GM23338 (cell line): Measurements from ENCODE around the gene ANTXR1. TPM values are rescaled to one million over a fixed set of nuclear protein-coding genes. Genes with fewer than 3 reads are reported as not detected.

ENCODE experiments used
- ATAC-seq: fragments of 200-7000 bp; cut with Tn5 transposase; 3 replicates; pipeline ENCODE4 v1.9.1; 2020
- DNase-seq: peaks from one replicate; pipeline ENCODE4 v3.0.0-alpha.2; 2015; ENCODE audit warnings: low spot score
- H2AFZ ChIP-seq: fragments of 200-600 bp; sonication (generic); 2 replicates; pipeline ENCODE4 v1.8.0; 2016; ENCODE audit warnings: antibody characterized with exemption, mild to moderate bottlenecking, moderate library complexity
- H3F3A ChIP-seq: fragments of 200-600 bp; sonication (generic); replicated peaks from 2 replicates; pipeline ENCODE4 v1.8.0; 2017; ENCODE audit warnings: antibody characterized with exemption, mixed run types, low read depth
- H3K27ac ChIP-seq: fragments of 200-600 bp; sonication (generic); 2 replicates; pipeline ENCODE4 v1.6.1; 2016; ENCODE audit warnings: low read depth
- H3K27me3 ChIP-seq: fragments of 200-600 bp; sonication (generic); 2 replicates; pipeline ENCODE4 v1.8.0; 2016; ENCODE audit warnings: mild to moderate bottlenecking, mixed run types, moderate library complexity; ENCODE audit not compliant: insufficient read depth
- H3K36me3 ChIP-seq: fragments of 200-600 bp; sonication (generic); 2 replicates; pipeline ENCODE4 v1.8.0; 2016; ENCODE audit warnings: mild to moderate bottlenecking; ENCODE audit not compliant: insufficient read depth
- H3K4me1 ChIP-seq: fragments of 200-600 bp; sonication (generic); 2 replicates; pipeline ENCODE4 v1.8.0; 2016; ENCODE audit warnings: mild to moderate bottlenecking, moderate library complexity; ENCODE audit not compliant: insufficient read depth
- H3K4me2 ChIP-seq: fragments of 200-600 bp; sonication (generic); 2 replicates; pipeline ENCODE4 v1.7.1; 2017; ENCODE audit warnings: mixed run types
- H3K4me3 ChIP-seq: fragments of 200-600 bp; sonication (generic); 2 replicates; pipeline ENCODE4 v1.6.1; 2016; ENCODE audit warnings: mixed run types
- H3K79me2 ChIP-seq: fragments of 200-600 bp; sonication (generic); replicated peaks from 2 replicates; pipeline ENCODE4 v1.8.0; 2017; ENCODE audit warnings: mild to moderate bottlenecking; ENCODE audit not compliant: insufficient read depth
- H3K9me2 ChIP-seq: fragments of 200-600 bp; sonication (generic); 2 replicates; pipeline ENCODE4 v1.8.0; 2017; ENCODE audit not compliant: insufficient read depth
- H4K20me1 ChIP-seq: fragments of 200-600 bp; sonication (generic); replicated peaks from 2 replicates; pipeline ENCODE4 v1.8.0; 2017; ENCODE audit warnings: mild to moderate bottlenecking; ENCODE audit not compliant: insufficient read depth
- H3K27ac Mint-ChIP-seq: 2 replicates; pipeline ENCODE4 v1.8.0; 2020; ENCODE audit warnings: inconsistent platforms, mild to moderate bottlenecking, moderate library complexity, mixed read lengths
- H3K27me3 Mint-ChIP-seq: 3 replicates; pipeline ENCODE4 v1.8.0; 2022; ENCODE audit warnings: low read depth, mild to moderate bottlenecking, moderate library complexity, mixed read lengths, inconsistent platforms; ENCODE audit not compliant: insufficient read depth, poor library complexity
- H3K36me3 Mint-ChIP-seq: 3 replicates; pipeline ENCODE4 v1.8.0; 2021; ENCODE audit warnings: low read depth, mild to moderate bottlenecking, inconsistent platforms, moderate library complexity, mixed read lengths
- H3K4me1 Mint-ChIP-seq: 3 replicates; pipeline ENCODE4 v1.8.0; 2020; ENCODE audit warnings: mild to moderate bottlenecking, inconsistent platforms, mixed read lengths
- H3K4me3 Mint-ChIP-seq: 3 replicates; pipeline ENCODE4 v1.8.0; 2021; ENCODE audit warnings: moderate library complexity, mild to moderate bottlenecking, inconsistent platforms, mixed read lengths
- H3K9me3 Mint-ChIP-seq: 3 replicates; pipeline ENCODE4 v1.8.0; 2020; ENCODE audit warnings: moderate library complexity, mild to moderate bottlenecking, inconsistent platforms, mixed read lengths
- CREB1 ChIP-seq: fragments of 250-450 bp; sonication (Bioruptor Pico); IDR thresholded peaks from 2 replicates; pipeline ENCODE4 v1.5.0; 2020; ENCODE audit warnings: low read depth, mild to moderate bottlenecking, moderate library complexity
- CTCF ChIP-seq, 2 experiments: fragments of 200-600 bp in 1 of 2; sonication (generic) in 1 of 2; conservative IDR thresholded peaks; 2 replicates each; pipeline versions ENCODE4 v1.5.1 to v1.6.1; 2016 to 2017; ENCODE audit warnings: antibody characterized with exemption in 2 of 2, low read depth in 2 of 2, mild to moderate bottlenecking in 2 of 2, moderate library complexity in 1 of 2
- EZH2 ChIP-seq: fragments of 200-600 bp; sonication (generic); IDR thresholded peaks from one replicate; pipeline ENCODE4 v1.8.0; 2017; ENCODE audit warnings: antibody characterized with exemption, mild to moderate bottlenecking, low read depth; ENCODE audit not compliant: unreplicated experiment
- JUNB ChIP-seq: IDR thresholded peaks from one replicate; pipeline ENCODE4 v1.6.1; 2016; ENCODE audit warnings: antibody characterized with exemption; ENCODE audit not compliant: unreplicated experiment
- NANOG ChIP-seq: IDR thresholded peaks from 2 replicates; pipeline ENCODE4 v1.6.1; 2016; ENCODE audit warnings: antibody characterized with exemption, borderline replicate concordance
- POLR2AphosphoS5 ChIP-seq: IDR thresholded peaks from 2 replicates; pipeline ENCODE4 v1.6.1; 2016; ENCODE audit warnings: antibody characterized with exemption, low read depth
- REST ChIP-seq: IDR thresholded peaks from one replicate; pipeline ENCODE4 v1.6.1; 2018; ENCODE audit warnings: antibody characterized with exemption; ENCODE audit not compliant: unreplicated experiment
- STAT1 ChIP-seq: IDR thresholded peaks from one replicate; pipeline ENCODE4 v1.6.1; 2016; ENCODE audit warnings: antibody characterized with exemption; ENCODE audit not compliant: unreplicated experiment
- ZNF331 ChIP-seq: fragments of 250-450 bp; sonication (Bioruptor Pico); IDR thresholded peaks from 2 replicates; pipeline ENCODE4 v1.5.0; 2020; ENCODE audit warnings: low read depth, mild to moderate bottlenecking, moderate library complexity
- polyA plus RNA-seq: library from polyadenylated mRNA; unstranded; fragments of >200 nt; fragmentation: Nextera tagmentation; extraction: Ambion mirVana; gene quantifications from 2 replicates; pipeline ENCODE4 v1.2.1, GENCODE V29; 2016
- total RNA-seq: library from RNA; depleted of rRNA; stranded (reverse); fragments of >200 nt; shearing (Covaris generic); gene quantifications from 2 replicates; pipeline ENCODE4 v1.2.3, GENCODE V29; 2014
- TF ChIP-seq, protein P1 (sequence below): IDR thresholded peaks from 2 replicates; pipeline ENCODE4 v1.6.1; 2016; ENCODE audit warnings: antibody characterized with exemption

The ANTXR1 gene
- total and polyA plus RNA-seq, 2 experiments from 2014 or later, result 16.1 to 23.1 TPM

DNA sequence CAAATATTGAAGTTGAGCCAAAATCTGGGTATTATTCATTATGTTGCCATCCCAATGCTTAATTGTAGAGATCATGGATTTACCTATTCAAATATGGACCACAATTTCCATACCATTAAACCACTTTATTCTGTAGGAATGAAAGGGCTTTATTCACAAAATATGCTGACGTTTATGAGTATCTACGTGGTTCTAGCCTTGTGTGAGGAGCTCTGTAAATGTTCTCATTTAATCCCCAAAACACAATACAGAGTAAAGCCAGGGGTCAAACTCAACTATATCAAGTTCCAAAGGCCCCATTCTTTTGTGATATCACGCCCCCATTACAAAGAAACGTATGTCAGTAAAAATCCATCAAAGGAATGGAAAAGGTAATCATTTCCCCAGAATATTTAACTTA is 61.9 kb downstream of the ANTXR1 start (continued):
- no peak for TF ChIP-seq CTCF (conservative IDR thresholded peaks at IDR 0.05; ENCODE audit: low read depth in 2 of 2)
- TF ChIP-seq, protein P1, sequence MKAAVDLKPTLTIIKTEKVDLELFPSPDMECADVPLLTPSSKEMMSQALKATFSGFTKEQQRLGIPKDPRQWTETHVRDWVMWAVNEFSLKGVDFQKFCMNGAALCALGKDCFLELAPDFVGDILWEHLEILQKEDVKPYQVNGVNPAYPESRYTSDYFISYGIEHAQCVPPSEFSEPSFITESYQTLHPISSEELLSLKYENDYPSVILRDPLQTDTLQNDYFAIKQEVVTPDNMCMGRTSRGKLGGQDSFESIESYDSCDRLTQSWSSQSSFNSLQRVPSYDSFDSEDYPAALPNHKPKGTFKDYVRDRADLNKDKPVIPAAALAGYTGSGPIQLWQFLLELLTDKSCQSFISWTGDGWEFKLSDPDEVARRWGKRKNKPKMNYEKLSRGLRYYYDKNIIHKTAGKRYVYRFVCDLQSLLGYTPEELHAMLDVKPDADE, result no peak
- TF ChIP-seq STAT1, result no peak
- no peak for TF ChIP-seq EZH2
- TF ChIP-seq ZNF331 (CRISPR knock-in tag), result no peak

DNA sequence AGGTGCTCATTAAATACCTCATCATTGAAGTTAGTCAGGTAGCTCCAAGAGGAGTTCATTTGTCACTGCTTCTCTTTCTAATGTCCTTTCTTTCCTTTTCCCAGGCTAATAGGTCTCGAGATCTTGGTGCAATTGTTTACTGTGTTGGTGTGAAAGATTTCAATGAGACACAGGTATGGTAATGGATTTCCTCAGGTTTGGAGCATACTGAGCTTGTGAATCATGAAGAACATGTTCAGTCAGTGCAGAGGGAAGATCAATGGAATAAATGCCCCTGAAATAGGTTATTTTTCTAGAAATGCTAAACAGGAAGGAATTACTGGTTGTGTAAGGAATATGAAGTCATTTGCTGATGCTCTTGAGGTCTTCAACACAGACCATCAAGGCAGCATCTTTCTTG is 62.5 kb downstream of the ANTXR1 start:
- no peak for ATAC-seq
- no peak overlapping the region for H3K27ac ChIP-seq
- TF ChIP-seq STAT1, result no peak
- no peak for TF ChIP-seq CTCF (conservative IDR thresholded peaks at IDR 0.05; ENCODE audit: low read depth in 2 of 2)
- no peak for TF ChIP-seq REST
- TF ChIP-seq ZNF331 (CRISPR knock-in tag), result no peak
- TF ChIP-seq CREB1 (CRISPR knock-in tag), result no peak
- no peak for TF ChIP-seq EZH2
- TF ChIP-seq, protein P1, result no peak
- no peak for TF ChIP-seq POLR2AphosphoS5
- no peak for TF ChIP-seq NANOG
- TF ChIP-seq JUNB, result no peak

More for the DNA sequence above, 62.5 kb downstream of the ANTXR1 start:
- no peaks in the 10 kb centered on the region for H3F3A ChIP-seq
- no peaks in the 10 kb centered on the region for H3K79me2 ChIP-seq
- no peaks in the 10 kb centered on the region for H3K9me2 ChIP-seq
- H3K4me1 ChIP-seq, result no peaks in the 10 kb centered on the region; the same call in 1 of the 2 replicates
- H3K36me3 ChIP-seq, result peaks cover 6% of the 10 kb centered on the region; the same call in 1 of the 2 replicates
- peaks cover 10% of the 10 kb centered on the region for H3K36me3 Mint-ChIP-seq
- H3K4me3 Mint-ChIP-seq, result no peak overlapping the region
- no peaks in the 10 kb centered on the region for H3K9me3 Mint-ChIP-seq
- no peak overlapping the region for H3K4me2 ChIP-seq
- H3K4me1 Mint-ChIP-seq, result peaks cover 12% of the 10 kb centered on the region; the same call in 2 of the 3 replicates
- no peak for DNase-seq
- H3K4me3 ChIP-seq, result no peak overlapping the region
- H2AFZ ChIP-seq, result no peak overlapping the region
- H3K27me3 Mint-ChIP-seq, result no peaks in the 10 kb centered on the region
- no peaks in the 10 kb centered on the region for H3K27me3 ChIP-seq
- H3K27ac Mint-ChIP-seq, result no peak overlapping the region
- no peaks in the 10 kb centered on the region for H4K20me1 ChIP-seq
